ENCODE results near the gene POLDIP2. TPM values are rescaled to one million over a fixed set of nuclear protein-coding genes. Genes with fewer than 3 reads are reported as not detected.
A peak's percentile ranks its signal among the peaks of the same experiment; 100 is the strongest.

Gene POLDIP2
- total and polyA plus RNA-seq, 2 donors (not counting 3 experiments of a cell fraction or from before 2014, with no cell fraction given) = 82.6 to 85.2 TPM

GRCh38 chr17:28317966-28318758 lies 39.2 kb downstream of the POLDIP2 start:
- POLR2A ChIA-PET = interaction anchor here (1.2 kb wide), 1 partner anchor 17 kb away, joined by 3 read pairs; the partner anchor contains the start of genes IFT20 and TNFAIP1
- Histone ChIP-seq H4K20me1 (replicated peaks; ENCODE audit: control insufficient read depth, extremely low read depth, insufficient read depth, low read length) (no peaks in the 10 kb centered on the region), H3K9me1 (replicated peaks; ENCODE audit: control insufficient read depth, extremely low read depth, insufficient read depth, low read length) (no peaks in the 10 kb centered on the region), H3K36me3 (ENCODE audit: control insufficient read depth in 2 of 2, extremely low read depth in 1 of 2, insufficient read depth in 2 of 2, low read length in 2 of 2) (no peaks in the 10 kb centered on the region), H3K27me3 (ENCODE audit: control insufficient read depth in 2 of 2, insufficient read depth in 2 of 2, low read length in 2 of 2) (peaks cover 0 to 6% of the 10 kb centered on the region in 2 experiments), H3K79me2 (ENCODE audit: control insufficient read depth, insufficient read depth, low read length) (peaks cover 33% of the 10 kb centered on the region), H3K4me2 (ENCODE audit: insufficient read depth, low read length) (peak overlapping the region; percentile 60), H3K4me3 (replicated peaks in 1 of 3; ENCODE audit: insufficient read depth in 1 of 3, low read depth in 1 of 3, low read length in 3 of 3) (peak overlapping the region; percentile 11 to 47 (median 35)), H3K27ac (ENCODE audit: insufficient read depth, low read depth, low read length) (no peak overlapping the region), H3K9me3 (replicated peaks; ENCODE audit: control insufficient read depth, insufficient read depth, low read length) (no peaks in the 10 kb centered on the region), H3K4me1 (ENCODE audit: control insufficient read depth, extremely low read depth, insufficient read depth, low read length) (peaks cover 18% of the 10 kb centered on the region), H3K9ac (replicated peaks; ENCODE audit: extremely low read depth, insufficient read depth, low read length) (no peak overlapping the region), H2AFZ (ENCODE audit: low read depth, low read length) (peak overlapping the region; percentile 97)
- DNase-seq (ENCODE audit: low read depth, low spot score) (peak; percentile 6), FAIRE-seq (no peak)
- BruUV-seq (replicated peaks) = TSS peak; percentile 37
- dilution Hi-C loops (cut with MboI; ENCODE audit: extremely low pct_ligation_motif_present, low sequenced_read_pairs) (no loop called here), intact Hi-C loops (cut with micrococcal nuclease) (no loop called here)
- no peak for TF ChIP-seq POLR2AphosphoS5 (IDR thresholded peaks at IDR 0.05; ENCODE audit: insufficient read depth, low read depth, low read length)
- no peak for TF ChIP-seq CTCF (IDR thresholded peaks at IDR 0.05; ENCODE audit: extremely low read depth in 1 of 2, insufficient read depth in 1 of 2, low read depth in 1 of 2, low read length in 2 of 2)
- TF ChIP-seq EZH2 (IDR thresholded peaks at IDR 0.05; ENCODE audit: borderline replicate concordance, low read depth, low read length, severe bottlenecking) = no peak
- TF ChIP-seq POLR2A (IDR thresholded peaks at IDR 0.05; ENCODE audit: low read depth, low read length) = no peak
- TF ChIP-seq FOS (IDR thresholded peaks at IDR 0.05; ENCODE audit: borderline replicate concordance, insufficient read depth, low read length) = no peak
- CTCF ChIA-PET = interaction anchor here (1.0 to 2.0 kb wide), 5 partner anchors 13 to 513 kb away, joined by 3 to 8 read pairs (median 7); partner anchors contain the start of genes IFT20 and TNFAIP1

Measured in endothelial cell of umbilical vein (primary cell).